GM18873 (cell line): Measurements from ENCODE around the gene KRTAP5-2.
A peak's percentile ranks its signal among the peaks of the same experiment; 100 is the strongest.
"Not testable (repeated sequence)": the region's sequence is repeated elsewhere in the genome, so short reads cannot be mapped to it uniquely, and the experiment has no call there.

Experiments used
- ATAC-seq: cut with Tn5 transposase; IDR thresholded peaks from one replicate; pipeline ENCODE4 v1.9.1; 2021; ENCODE audit warnings: mild to moderate bottlenecking, moderate library complexity, moderate number of reproducible peaks; ENCODE audit not compliant: unreplicated experiment, low FRiP score

The KRTAP5-2 gene

DNA sequence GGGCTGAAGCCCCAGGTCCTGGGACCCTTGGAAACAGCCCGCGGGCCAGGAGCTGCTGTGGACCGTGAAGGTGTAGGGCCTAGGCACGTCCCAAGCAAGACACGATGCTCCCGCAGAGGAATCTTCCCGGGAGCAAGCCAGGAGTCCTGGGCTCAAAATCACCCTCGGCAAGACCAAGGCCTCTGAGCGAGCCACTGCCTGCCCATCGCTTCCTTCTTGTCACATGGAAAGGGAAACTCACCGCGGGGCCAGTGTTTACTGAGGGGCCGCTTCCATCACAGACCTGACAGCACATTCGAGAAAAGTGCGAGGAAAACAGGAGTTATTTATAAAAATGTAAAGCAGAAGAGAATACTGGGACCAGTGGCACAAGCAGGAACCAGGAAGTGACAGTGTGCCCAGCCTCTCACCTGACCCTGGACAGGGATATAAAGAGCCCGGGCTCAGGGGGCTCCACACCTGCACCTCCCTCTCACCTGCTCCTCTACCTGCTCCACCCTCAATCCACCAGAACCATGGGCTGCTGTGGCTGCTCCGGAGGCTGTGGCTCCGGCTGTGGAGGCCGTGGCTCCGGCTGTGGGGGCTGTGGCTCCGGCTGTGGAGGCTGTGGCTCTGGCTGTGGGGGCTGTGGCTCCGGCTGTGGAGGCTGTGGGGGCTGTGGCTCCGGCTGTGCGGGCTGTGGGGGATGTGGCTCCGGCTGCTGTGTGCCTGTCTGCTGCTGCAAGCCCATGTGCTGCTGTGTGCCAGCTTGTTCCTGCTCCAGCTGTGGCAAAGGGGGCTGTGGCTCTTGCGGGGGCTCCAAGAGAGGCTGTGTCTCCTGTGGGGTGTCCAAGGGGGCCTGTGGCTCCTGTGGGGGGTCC, 31.5 kb upstream of the KRTAP5-2 start, which contains the start of gene KRTAP5-5:
KRTAP5-5 (plus strand) TSS at position 450 of the 860 bp plus-strand sequence; CDS start at position 516, 66 bp downstream.
- ATAC-seq: no peak

DNA sequence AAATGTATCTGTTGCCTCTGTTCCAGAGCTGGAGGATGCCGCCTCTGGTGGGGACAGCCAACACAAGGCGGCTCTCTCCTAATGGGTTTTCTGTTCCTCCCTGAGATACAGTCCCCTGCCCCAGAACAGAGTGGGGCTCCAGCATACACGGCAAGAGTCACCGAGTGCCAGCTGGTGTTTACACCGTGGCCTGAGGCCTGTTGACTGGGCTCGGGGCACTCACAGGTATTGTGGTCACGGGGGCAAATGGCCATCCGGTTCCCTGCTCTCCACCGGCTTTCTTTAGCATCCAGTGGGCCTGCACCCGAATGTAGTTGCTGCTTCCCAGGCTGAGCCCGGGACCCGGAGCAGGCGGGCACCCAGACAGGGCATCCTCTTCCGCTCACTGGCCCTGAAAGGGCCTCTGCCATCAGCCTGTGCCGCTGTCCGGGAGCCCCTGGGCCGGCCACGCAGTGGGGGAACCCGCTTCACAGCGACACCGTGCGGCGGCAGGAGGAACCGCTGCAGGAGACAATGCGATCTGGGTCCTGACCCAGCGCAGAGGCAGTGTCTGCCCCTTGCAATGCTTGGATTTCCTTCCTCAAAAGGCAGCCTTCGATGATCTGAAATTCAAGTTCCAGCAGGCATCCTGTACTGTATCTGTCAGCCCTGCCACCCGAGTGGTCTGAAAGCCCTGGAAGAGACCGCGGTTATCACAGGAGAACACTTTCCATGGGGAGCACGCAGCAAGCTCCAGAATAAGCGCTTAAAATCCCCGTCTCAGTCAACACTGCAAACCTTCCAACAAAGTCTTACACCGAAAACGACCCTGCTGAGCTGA, 30.6 kb upstream of the KRTAP5-2 start:
- no peak for ATAC-seq

DNA sequence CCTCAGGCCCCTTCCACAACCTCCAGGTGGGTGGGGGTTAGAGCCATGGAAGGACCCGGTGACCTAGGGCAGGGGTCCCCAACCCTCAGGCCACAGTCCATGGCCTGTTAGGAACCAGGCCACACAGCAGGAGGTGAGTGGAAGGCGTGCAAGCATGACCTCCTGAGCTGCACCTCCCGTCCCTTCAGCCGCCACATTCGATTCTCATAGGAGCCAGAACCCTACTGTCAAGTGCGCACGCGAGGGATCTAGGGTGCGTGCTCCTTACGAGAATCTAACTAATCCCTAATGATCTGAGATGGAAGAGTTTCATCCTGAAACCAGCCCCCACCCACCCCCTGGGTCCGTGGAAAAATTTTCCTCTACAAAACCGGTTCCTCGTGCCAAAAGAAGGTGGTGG, 27.4 kb upstream of the KRTAP5-2 start:
- no peak for ATAC-seq

- no peak for ATAC-seq
These were observed 26.5 kb upstream of the KRTAP5-2 start for GRCh38 chr11:1624621-1625020.

- ATAC-seq: no peak
These were observed 25.6 kb upstream of the KRTAP5-2 start for GRCh38 chr11:1623716-1624115.

GRCh38 chr11:1622086-1622485, 24.0 kb upstream of the KRTAP5-2 start, which contains the start of gene KRTAP5-4:
KRTAP5-4 (minus strand) TSS chr11:1622138; CDS start chr11:1622093, 45 bp downstream.
- no peak for ATAC-seq

DNA sequence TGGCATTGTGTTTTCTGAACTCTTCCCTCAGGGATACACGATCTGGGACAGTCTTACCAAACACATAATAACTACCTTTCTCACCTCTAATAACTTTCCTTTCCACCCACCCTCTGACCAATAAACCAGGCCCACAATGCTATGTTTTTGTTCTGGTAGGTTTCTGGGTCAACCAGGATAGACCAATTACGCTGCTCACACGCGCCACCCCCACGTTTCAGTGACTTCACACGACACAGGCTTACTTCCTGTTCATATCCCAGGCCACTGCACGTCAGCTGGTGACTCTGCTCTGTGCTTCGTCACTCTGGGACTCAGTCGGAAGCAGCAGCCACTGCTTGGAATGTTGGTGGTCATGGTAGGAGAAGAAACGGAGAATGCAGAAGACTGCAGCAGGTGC, 21.4 kb upstream of the KRTAP5-2 start:
- no peak for ATAC-seq

- ATAC-seq: no peak
These were observed 20.1 kb upstream of the KRTAP5-2 start for GRCh38 chr11:1618231-1618630.

GRCh38 chr11:1608363-1608762, 10.3 kb upstream of the KRTAP5-2 start, which contains the start of gene KRTAP5-3:
KRTAP5-3 (minus strand) TSS chr11:1608463; CDS start chr11:1608385, 78 bp downstream.
- no peak for ATAC-seq

DNA sequence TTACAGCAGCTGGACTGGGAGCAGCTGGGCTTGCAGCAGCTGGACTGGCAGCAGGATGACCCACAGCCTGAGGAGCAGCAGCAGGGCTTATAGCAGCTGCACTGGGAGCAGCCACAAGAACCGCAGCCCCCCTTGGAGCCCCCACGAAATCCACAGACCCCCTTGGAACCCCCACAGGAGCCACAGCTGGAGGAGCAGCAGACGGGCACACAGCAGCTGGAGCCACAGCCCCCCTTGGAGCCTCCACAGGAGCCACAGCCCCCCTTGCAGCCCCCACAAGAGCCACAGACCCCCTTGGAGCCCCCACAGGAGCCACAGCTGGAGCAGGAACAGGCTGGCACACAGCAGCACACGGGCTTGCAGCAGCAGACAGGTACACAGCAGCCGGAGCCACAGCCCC, 9.8 kb upstream of the KRTAP5-2 start:
- not testable (repeated sequence) for ATAC-seq

DNA sequence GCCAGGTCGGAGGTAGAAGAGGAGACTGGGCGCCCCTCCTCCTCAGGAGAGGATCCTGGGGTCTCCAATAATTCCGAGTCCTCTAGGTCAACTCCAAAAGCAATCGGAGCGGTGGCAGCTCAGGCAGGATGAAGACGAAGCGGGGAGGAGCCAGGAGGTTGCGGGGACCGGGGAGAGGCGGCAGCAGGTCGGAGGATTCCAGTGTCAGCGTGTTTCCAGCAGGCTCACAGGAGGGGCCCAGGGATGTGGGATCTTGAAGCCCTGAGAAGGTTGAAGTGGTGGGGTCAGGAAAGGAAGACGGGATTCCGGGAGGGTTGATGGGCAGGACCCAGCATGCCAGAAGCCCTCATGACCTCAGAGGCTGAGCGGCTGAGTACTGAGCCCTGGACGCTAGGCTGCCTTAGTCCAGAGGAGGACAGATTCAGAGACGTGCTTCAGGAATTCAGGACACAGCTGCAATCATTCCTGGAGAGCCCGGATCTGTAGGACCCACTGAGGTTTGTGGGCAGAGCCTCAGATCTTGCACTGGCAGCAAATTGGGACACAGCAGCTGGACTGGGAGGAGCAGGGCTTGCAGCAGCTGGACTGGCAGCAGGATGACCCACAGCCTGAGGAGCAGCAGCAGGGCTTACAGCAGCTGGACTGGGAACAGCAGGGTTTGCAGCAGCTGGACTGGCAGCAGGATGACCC, 9.2 kb upstream of the KRTAP5-2 start:
- not testable (repeated sequence) for ATAC-seq

- ATAC-seq: peak; percentile 81
These were observed 7.8 kb upstream of the KRTAP5-2 start for GRCh38 chr11:1605923-1606322.

DNA sequence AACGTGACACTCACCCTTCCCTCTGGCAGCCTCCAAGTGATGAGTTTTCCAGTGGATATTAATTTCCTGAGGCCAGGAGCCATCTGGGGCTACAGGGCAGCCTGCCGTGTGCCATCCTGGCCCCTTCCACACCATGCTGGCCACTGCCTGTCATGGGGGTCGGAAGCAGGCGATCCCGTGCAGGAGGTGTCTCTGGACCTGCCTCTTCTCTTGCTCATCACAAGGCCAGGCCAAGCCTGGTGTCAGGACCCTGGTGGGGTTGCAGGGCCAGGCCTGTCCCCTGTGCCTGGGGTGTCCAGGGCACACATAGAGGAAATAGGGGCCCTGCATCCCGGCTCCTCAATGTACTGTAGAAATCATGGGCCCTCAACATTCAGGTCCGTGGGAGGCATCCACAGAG, 6.6 kb upstream of the KRTAP5-2 start:
- ATAC-seq: no peak

DNA sequence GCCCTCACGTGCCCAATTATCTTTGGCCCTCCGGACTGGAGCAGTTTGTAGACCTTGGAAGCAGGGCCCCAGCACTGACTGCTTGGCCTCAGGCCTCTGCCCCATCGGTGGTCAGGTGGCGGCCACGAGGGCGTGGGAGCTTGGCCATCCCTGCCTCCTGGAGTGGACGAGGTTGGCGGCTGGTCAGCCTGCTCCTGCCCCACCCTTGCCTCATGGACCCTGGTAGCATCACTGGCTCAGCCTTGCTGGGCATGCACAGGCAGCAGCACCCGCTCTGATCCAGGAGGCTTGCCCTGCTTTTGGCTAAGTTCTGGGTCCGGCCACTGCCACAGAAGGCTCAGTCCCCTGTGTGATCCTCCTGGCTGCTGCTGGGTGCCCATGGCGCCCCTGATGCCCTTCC, 6.1 kb upstream of the KRTAP5-2 start:
- no peak for ATAC-seq

GRCh38 chr11:1603629-1604028, 5.5 kb upstream of the KRTAP5-2 start:
- ATAC-seq: no peak

DNA sequence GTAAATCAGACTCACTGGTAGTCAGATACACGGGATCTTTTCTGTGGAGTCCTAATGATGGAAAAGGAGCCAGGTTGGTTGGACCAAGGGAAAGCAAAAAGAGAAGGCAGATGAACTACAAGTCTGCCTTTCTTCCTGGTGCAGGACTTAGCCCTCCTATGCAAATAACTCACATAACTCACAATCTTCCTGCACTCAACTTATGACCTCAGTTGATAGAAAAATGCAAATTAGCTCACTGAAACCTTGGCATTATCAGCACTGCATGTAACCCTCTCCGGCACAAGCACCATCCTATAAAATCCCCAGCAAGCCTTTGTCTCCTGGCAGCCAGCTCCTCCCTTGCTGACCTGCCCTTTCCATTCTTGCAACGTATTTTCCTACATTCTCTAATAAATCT, 3.6 kb upstream of the KRTAP5-2 start:
- ATAC-seq: not testable (repeated sequence)

DNA sequence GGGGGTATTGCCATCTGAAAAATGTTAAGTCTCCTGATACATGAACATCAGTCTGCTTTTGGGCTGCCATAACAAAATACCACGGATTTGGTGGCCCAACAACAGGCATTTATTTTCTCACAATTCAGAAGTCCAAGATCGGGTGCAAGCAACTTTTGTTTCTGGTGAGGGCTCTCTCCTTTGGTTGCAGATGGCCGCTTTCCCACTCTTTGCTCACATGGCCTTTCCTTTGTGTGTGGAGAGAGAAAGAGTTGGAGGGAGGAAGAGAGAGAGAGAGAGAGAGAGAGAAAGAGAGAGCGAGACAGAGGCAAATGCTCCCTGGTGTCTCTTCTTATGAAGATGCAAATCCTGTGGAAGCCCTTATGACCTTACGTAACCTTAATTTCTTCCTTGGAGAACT, 2.5 kb upstream of the KRTAP5-2 start:
- ATAC-seq: no peak

DNA sequence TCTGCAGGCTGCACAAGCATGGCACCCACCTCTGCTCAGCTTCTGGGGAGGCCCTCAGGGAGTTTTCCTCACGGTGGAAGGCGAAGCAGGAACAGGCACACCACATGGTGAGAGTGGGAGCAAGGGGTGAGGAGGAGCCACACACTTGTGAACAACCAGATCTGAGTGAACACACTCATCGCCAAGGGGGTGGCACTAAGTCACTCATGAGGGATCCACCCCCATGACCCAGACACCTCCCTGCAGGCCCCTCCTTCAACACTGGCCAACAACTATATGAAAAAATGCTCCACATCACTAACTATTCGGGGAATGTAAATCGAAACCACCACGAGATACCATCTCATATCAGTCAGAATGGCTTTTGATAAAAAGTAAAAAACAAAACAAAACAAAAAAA, 722 bp upstream of the KRTAP5-2 start:
- ATAC-seq: no peak

- ATAC-seq: not testable (repeated sequence)
These were observed 312 bp upstream of the KRTAP5-2 start for GRCh38 chr11:1598406-1598805.

GRCh38 chr11:1597331-1597993, 632 bp downstream of the KRTAP5-2 start:
- ATAC-seq: no peak
